ENCODE data around the gene NF2. TPM values are rescaled to one million over a fixed set of nuclear protein-coding genes. Genes with fewer than 3 reads are reported as not detected.

NF2 gene
- total RNA-seq, 2 experiments from 2014 or later: 34.4 to 35.3 TPM

- no peak for ATAC-seq
- no peak overlapping the region for H3K27ac Mint-ChIP-seq
- H3K36me3 Mint-ChIP-seq (ENCODE audit: low read depth): peaks cover 18% of the 10 kb centered on the region
- H3K4me1 Mint-ChIP-seq (ENCODE audit: low read depth): peaks cover 2% of the 10 kb centered on the region
- H3K9me3 Mint-ChIP-seq: no peaks in the 10 kb centered on the region
- ChIA-PET POLR2A (interaction anchor here (1.0 kb wide), 1 partner anchor 153 kb away, joined by 4 read pairs; no protein-coding TSS in a partner anchor), CTCF (interaction anchor here (0.6 to 2.5 kb wide), 6 partner anchors 10 to 425 kb away, joined by 3 to 11 read pairs (median 3); no protein-coding TSS in a partner anchor)
- no peak overlapping the region for H3K4me3 Mint-ChIP-seq
- DNase-seq: no peak
- no peaks in the 10 kb centered on the region for H3K27me3 Mint-ChIP-seq
- no peak for TF ChIP-seq CTCF (IDR thresholded peaks at IDR 0.05)
- intact Hi-C loops (cut with micrococcal nuclease): no loop called here
Observed at GRCh38 chr22:29663180-29663821, 59.9 kb downstream of the NF2 start.

- H3K27ac Mint-ChIP-seq: no peak overlapping the region
- H3K27me3 Mint-ChIP-seq: no peaks in the 10 kb centered on the region
- no peaks in the 10 kb centered on the region for H3K9me3 Mint-ChIP-seq
- no peak for DNase-seq
- CTCF ChIA-PET: interaction anchor here (1.8 to 2.5 kb wide), 2 partner anchors 24 to 40 kb away, joined by 4 to 11 read pairs; no protein-coding TSS in a partner anchor
- POLR2A ChIA-PET: no interaction called here
- peaks cover 2% of the 10 kb centered on the region for H3K4me1 Mint-ChIP-seq (ENCODE audit: low read depth)
- peaks cover 21% of the 10 kb centered on the region for H3K36me3 Mint-ChIP-seq (ENCODE audit: low read depth)
- H3K4me3 Mint-ChIP-seq: no peak overlapping the region
- ATAC-seq: no peak
- intact Hi-C loops (cut with micrococcal nuclease): no loop called here
- TF ChIP-seq CTCF (IDR thresholded peaks at IDR 0.05): no peak
Observed at GRCh38 chr22:29665486-29665885, 62.1 kb downstream of the NF2 start.

- ATAC-seq: no peak
- DNase-seq: no peak
- no peak for TF ChIP-seq CTCF (IDR thresholded peaks at IDR 0.05)
- Mint-ChIP-seq H3K36me3 (ENCODE audit: low read depth) (peaks cover 17% of the 10 kb centered on the region), H3K27ac (no peak overlapping the region), H3K9me3 (no peaks in the 10 kb centered on the region), H3K4me3 (no peak overlapping the region), H3K4me1 (ENCODE audit: low read depth) (peaks cover 2% of the 10 kb centered on the region), H3K27me3 (no peaks in the 10 kb centered on the region)
- ChIA-PET POLR2A (interaction anchor here (1.0 kb wide), 1 partner anchor 20 kb away, joined by 4 read pairs; no protein-coding TSS in a partner anchor), CTCF (interaction anchor here (0.7 to 2.2 kb wide), 3 partner anchors 11 to 43 kb away, joined by 3 to 7 read pairs (median 5); no protein-coding TSS in a partner anchor)
- intact Hi-C loops (cut with micrococcal nuclease): no loop called here
Observed at GRCh38 chr22:29668673-29669072, 65.2 kb downstream of the NF2 start.

GRCh38 chr22:29670626-29671025 lies 67.2 kb downstream of the NF2 start:
- no peaks in the 10 kb centered on the region for H3K27me3 Mint-ChIP-seq
- intact Hi-C loops (cut with micrococcal nuclease): no loop called here
- TF ChIP-seq CTCF (IDR thresholded peaks at IDR 0.05): no peak
- ChIA-PET POLR2A (no interaction called here), CTCF (interaction anchor here (2.3 kb wide), 1 partner anchor 45 kb away, joined by 7 read pairs; no protein-coding TSS in a partner anchor)
- H3K9me3 Mint-ChIP-seq: no peaks in the 10 kb centered on the region
- DNase-seq (no peak), ATAC-seq (no peak)
- H3K36me3 Mint-ChIP-seq (ENCODE audit: low read depth): peaks cover 17% of the 10 kb centered on the region
- no peaks in the 10 kb centered on the region for H3K4me1 Mint-ChIP-seq (ENCODE audit: low read depth)
- H3K4me3 Mint-ChIP-seq: no peak overlapping the region
- no peak overlapping the region for H3K27ac Mint-ChIP-seq

- DNase-seq (no peak), ATAC-seq (no peak)
- no peaks in the 10 kb centered on the region for H3K27me3 Mint-ChIP-seq
- TF ChIP-seq CTCF (IDR thresholded peaks at IDR 0.05): no peak
- H3K4me1 Mint-ChIP-seq (ENCODE audit: low read depth): no peaks in the 10 kb centered on the region
- no peak overlapping the region for H3K4me3 Mint-ChIP-seq
- H3K9me3 Mint-ChIP-seq: no peaks in the 10 kb centered on the region
- H3K27ac Mint-ChIP-seq: no peak overlapping the region
- intact Hi-C loops (cut with micrococcal nuclease): no loop called here
- ChIA-PET CTCF (interaction anchor here (0.7 kb wide), 1 partner anchor 19 kb away, joined by 3 read pairs; no protein-coding TSS in a partner anchor), POLR2A (no interaction called here)
- peaks cover 16% of the 10 kb centered on the region for H3K36me3 Mint-ChIP-seq (ENCODE audit: low read depth)
Observed at GRCh38 chr22:29673361-29674066, 70.1 kb downstream of the NF2 start.

All from activated CD8-positive, alpha-beta T cell treated with anti-CD3 and anti-CD28 coated beads for 36 hours (primary cell).